Measurements from ENCODE around the gene CCDC78.
A peak's percentile ranks its signal among the peaks of the same experiment; 100 is the strongest.

The CCDC78 gene

DNA sequence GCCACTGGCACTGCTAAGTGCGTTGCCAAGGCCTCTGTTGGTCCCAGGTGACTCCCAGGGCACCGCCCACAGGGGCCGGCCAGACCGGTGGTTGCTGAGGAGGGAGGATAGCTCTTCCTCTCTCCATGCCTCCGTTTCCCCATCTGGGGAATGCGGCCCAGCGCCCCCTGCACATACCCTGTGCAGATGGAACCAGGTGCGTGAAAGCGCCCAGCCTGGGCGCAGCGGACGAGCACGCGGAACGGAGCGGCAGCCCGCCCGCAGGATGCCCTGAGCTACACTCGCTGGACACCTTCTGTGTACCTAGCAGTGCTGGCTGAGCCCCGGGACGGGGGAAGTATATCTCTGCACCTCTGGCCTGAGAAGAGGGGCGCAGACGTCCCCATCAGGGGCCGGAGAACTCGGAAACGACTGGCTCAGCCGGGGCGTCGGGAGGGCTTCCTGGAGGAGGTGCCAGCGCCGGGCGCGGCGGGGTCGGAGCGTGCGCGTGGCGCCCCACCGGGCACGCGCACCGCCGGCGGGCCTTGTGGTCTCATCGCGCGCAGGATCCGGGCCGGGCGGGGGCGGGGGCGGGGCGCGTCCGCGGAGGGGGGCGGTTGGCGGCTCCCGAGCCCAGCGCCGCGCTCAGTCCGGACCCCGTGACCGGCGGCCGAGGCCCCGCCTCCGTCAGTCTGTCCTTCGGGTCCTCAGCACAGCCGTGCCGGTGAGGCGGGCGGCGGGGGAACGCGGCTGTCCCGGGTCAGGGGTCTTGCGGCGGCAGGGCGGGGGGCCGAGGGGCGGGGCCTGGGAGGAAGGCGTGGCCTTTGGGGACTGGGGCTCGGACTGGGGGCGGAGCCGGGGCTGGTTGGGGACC is at the start of gene CCDC78, which contains the start of gene HAGHL:
CCDC78 (minus strand) TSS at position 6 of the 853 bp plus-strand sequence. CDS start 76 bp downstream, outside the sequence.
HAGHL (plus strand) TSS at position 669 of the 853 bp plus-strand sequence. CDS start 404 bp downstream, outside the sequence.
- peak; percentile 83 for DNase-seq

DNA sequence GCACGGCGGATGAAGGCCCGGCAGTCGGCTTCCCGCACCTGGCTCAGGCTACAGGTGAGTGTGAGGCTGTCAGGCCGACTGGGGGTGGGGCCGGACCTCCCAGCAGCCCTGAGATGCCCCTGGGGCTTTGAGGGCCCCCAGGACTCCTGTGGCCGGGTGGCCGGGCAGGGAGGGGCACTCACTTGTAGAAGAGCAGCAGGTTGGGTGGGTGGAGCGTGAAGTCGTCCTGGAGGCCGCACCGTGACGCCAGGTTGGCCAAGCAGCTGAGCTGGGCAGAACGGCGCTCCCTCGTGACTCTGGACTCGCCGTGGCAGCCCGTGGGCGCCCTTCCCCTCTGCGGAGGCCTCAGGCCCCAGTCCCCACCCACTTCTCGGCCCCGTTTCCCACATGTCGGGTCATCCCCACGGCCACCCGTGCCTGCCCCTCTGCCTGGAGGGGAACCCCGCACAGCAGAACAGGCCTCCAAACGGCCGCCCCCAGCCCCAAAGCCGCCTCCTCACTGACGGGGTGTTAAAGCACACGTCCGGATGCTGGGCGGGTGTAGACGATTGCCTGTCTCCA is 49.1 kb upstream of the CCDC78 start:
- no peak for DNase-seq

DNA sequence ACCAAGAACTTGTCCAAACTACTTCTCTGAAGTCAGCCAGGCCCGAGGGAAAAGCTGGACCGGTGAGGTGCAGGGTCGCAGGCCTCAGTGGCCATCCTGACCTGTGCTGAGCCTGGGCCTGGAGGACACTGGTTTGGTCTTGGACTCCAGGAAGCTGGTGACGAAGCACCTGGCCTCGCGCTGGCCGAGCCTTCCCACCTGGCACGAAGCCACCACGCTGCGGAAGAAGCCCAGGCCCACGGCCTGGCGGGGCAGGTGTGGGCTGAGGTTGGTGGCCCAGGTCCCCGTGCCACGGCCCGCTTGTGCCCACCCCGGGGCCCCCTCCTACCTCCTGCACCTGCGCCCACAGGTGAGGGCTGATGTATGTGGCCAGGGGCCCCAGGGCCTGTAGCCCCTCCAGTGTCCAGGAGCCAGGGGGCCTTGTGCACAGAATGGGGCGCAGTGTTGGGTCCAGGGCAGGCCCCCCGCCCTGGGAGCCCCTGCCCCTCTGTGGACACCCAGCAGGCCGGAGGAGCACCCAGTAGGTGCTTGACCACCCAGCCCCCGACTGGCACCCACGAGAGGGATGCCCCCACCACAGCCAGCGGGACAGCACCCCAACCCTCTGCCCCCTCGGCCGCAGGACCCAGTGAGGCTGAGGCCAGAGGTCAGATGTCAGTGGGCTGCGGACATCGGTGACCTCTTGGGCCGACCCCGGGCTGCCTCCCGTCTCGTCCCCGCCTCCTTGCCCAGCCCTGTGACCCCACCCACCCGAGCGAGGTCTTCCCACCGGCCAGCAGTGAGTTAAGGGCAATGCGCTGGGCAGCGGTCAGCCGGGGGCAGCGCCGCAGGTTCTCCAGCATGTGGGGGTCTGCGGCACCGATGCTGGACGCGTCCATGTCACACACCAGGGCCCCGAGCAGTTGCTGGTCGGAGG is 48.1 kb upstream of the CCDC78 start:
- DNase-seq, result no peak

DNA sequence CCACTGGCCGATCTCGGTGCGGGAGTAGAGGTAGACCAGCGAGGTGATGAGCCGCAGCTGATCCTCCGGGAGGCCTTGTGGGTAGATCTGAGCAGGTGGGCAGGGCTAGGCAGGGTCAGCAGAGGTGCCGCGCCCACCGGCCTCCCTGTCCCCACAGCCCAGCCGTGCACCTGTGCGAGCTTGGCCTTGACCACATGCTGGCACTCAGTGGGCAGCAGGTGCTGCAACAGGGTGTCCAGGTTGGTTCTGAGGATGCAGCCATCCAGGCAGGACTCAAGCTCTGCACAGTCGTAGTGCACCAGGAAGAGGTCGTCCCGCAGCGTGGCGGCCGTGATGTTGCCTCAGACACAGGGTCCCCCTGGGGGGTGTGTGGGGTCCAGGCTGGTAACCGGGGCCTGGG is 46.7 kb upstream of the CCDC78 start:
- DNase-seq, result no peak

DNA sequence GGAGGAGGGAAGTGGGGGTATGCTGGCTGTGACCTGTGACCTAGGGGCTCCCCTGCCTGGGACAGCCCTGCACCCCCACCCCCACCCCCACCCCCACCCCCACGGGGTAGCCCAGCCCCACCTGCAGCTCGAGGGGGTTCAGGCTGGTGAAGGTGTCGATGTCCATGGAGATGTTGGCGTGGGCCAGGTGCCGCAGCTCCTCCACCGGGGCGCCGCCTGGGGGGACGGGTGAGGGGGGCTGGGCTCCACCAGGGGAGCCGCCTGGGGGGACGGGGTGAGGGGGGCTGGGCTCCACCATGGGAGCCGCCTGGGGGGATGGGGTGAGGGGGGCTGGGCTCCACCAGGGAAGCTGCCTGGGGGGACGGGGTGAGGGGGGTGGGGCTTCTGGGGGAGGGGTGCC is 44.2 kb upstream of the CCDC78 start:
- DNase-seq, result no peak

DNA sequence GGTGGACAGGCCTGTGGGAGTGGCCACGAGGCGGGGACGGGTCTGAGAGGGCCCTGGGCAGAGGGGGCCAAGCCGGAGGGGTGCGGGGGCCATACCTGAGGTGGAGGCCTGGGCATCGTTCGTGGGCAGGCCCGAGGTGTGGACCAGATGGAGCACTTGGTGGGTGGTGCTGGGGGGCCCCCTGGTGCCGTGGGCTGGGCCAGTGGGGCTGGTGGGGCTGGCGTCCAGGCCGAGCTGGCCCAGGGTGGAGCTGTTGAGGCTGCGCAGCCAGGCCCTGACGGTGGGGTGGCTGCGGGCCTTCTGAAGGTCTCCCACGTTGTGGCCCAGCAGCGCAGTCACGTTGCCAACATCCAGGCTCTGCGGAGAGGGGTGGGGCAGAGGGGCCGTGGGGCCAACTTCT is 43.7 kb upstream of the CCDC78 start:
- DNase-seq, result no peak

DNA sequence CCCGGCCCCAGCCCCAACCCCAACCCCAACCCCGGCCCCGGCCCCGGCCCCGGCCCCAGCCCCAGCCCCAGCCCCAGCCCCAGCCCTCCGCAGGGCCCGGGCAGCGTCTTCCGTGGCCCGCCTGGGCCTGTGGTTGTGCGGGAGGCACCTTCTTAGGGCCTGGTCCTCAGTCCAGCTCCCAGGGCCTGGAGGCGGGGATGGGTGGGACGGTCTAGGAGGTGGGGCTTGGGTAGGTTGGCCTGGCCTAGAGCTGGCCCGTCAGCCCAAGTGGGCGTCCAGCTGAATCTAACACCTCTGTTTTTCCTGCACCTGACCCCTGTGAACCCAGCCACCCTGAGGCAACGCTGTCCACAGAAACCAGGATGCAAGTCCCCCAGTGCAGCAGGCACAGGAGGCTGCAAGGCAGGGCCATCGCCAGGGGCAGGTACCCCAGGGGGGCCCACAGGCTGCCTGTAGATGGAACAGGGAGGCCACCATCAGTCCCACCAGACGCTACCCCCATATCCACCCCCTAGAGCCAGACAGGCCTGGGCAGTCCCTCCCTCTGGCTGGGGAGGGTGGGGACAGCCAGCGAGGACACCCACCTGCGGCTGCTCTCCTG is 43.0 kb upstream of the CCDC78 start:
- DNase-seq, result no peak

DNA sequence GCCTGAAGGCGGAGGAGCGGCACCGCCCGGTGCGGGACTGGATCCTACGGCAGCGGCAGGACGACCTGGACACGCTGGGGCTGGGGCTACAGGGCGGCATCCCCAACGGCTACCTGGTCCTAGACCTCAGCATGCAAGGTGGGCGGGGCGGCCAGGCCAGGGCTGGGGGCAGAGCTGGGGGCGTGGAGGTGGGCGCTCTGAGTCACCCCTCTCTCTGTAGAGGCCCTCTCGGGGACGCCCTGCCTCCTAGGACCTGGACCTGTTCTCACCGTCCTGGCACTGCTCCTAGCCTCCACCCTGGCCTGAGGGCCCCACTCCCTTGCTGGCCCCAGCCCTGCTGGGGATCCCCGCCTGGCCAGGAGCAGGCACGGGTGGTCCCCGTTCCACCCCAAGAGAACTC is 42.2 kb upstream of the CCDC78 start:
- no peak for DNase-seq

DNA sequence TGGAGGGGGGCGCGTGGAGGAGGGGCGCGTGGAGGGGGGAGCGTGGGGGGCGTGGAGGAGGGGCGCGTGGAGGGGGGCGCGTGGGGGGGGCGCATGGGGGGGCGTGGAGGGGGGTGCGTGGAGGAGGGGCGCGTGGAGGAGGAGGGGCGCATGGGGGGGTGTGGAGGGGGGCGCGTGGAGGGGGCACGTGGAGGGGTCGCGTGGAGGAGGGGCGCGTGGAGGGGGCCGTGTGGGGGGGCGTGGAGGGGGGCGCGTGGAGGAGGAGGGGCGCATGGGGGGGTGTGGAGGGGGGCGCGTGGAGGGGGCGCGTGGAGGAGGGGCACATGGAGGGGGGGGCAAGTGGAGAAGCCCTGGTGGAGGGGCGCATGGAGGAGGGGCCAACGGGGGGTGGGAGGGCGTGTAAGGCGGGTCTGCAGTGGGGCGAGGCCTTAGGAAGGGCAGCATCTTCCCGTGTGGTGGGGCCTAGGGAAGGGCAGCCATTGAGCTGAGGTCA is 41.5 kb upstream of the CCDC78 start:
- no peak for DNase-seq

DNA sequence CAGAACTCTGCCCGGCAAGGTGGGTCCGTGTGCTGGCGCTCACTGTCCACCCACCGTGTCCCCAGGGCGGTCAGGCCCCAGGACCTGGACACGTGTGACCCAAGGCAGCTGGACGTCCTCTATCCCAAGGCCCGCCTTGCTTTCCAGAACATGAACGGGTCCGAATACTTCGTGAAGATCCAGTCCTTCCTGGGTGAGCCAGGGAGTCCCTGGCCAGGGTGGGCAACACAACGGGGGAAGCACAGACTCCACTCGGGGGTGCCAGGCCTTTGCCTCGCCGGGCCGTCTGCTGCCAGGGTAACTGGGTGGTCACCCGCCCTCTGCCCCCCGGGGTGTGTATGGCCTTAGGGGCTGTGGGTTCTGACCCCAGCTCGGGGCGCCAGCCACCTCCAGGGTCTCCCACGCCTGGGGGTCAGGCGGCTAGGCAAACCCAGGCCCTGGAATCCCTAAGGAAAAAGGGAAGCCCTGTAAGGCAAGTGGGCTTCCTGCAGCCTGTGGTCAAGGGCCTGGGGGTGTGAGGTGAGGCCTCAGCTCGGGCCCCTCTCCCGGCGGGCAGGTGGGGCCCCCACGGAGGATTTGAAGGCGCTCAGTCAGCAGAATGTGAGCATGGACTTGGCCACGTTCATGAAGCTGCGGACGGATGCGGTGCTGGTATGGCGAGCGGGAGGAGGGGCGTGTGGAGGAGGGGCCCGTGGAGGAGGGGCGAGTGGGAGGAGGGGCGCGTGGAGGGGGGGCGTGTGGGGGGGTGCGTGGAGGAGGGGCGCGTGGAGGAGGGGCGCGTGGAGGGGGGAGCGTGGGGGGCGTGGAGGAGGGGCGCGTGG is 40.8 kb upstream of the CCDC78 start:
- DNase-seq, result no peak

DNA sequence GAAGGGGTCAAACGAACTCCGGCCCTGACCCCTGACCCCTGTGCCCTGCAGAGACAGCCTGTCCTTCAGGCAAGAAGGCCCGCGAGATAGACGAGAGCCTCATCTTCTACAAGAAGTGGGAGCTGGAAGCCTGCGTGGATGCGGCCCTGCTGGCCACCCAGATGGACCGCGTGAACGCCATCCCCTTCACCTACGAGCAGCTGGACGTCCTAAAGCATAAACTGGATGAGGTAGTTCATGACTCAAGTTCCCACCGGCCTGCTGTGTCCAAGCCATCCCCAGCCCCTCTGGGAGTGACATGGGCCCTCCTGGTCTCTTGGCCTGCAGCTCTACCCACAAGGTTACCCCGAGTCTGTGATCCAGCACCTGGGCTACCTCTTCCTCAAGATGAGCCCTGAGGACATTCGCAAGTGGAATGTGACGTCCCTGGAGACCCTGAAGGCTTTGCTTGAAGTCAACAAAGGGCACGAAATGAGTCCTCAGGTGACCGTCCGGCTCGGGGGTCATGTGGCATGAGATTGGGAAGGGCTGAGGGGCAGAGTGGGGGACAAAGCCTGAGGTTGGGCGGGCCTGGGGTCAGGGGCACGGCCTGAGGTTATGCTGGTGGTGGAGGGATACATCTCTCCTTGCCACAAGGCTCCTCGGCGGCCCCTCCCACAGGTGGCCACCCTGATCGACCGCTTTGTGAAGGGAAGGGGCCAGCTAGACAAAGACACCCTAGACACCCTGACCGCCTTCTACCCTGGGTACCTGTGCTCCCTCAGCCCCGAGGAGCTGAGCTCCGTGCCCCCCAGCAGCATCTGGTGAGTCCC is 40.0 kb upstream of the CCDC78 start:
- DNase-seq, result no peak

DNA sequence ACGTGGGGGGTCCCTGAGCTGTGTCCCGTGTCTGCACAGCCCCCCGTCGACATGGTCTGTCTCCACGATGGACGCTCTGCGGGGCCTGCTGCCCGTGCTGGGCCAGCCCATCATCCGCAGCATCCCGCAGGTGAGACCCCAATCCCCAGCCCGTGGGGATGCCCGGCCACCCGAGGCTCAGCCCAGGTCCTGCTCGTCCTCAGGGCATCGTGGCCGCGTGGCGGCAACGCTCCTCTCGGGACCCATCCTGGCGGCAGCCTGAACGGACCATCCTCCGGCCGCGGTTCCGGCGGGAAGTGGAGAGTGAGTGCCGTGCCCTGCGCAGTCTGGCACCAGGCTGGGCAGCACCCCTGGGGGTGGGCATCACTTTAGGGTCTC is 39.2 kb upstream of the CCDC78 start:
- no peak for DNase-seq

DNA sequence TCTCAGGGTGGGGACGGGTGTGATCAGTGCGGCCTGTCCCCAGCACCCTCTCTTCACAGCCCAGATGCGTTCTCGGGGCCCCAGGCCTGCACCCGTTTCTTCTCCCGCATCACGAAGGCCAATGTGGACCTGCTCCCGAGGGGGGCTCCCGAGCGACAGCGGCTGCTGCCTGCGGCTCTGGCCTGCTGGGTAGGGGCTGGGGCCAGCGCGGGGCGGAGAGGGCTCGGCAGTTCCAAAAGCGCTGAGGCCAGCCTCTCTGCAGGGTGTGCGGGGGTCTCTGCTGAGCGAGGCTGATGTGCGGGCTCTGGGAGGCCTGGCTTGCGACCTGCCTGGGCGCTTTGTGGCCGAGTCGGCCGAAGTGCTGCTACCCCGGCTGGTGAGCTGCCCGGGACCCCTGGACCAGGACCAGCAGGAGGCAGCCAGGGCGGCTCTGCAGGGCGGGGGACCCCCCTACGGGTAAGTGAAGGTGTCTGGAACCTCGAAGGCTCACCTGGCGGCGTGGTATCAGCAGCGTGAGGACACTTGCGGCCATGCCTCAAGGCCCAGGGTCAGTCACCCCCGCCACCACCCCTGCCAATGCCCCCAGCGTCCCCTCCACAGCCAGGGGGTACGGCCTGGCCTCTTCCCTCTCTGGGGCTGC is 38.7 kb upstream of the CCDC78 start:
- no peak for DNase-seq

DNA sequence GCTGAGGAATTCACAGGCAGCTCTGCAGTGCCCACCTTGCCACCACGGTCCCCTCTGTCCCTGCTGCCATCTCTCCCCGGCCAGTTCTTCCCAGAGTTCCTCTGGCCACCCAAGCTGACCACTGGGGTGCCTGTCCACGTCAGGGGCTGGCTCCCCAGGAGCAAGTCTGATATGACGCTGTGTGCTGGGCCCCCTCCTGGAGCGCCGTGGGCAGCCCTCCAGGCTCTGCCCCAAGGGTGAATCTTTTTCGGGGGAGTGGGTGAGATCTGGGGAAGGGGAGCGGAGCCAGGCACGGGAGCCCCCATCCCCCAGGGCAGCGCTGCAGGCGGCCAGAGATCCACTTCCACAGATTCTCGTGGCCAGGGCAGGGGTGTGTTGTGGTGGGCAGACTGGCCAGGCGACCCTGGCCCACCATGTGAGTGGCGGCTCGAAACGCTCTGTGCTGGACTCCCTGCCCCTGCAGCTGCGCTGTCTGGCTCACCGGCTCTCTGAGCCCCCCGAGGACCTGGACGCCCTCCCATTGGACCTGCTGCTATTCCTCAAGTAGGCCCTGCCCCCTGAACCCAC is 38.0 kb upstream of the CCDC78 start:
- no peak for DNase-seq

DNA sequence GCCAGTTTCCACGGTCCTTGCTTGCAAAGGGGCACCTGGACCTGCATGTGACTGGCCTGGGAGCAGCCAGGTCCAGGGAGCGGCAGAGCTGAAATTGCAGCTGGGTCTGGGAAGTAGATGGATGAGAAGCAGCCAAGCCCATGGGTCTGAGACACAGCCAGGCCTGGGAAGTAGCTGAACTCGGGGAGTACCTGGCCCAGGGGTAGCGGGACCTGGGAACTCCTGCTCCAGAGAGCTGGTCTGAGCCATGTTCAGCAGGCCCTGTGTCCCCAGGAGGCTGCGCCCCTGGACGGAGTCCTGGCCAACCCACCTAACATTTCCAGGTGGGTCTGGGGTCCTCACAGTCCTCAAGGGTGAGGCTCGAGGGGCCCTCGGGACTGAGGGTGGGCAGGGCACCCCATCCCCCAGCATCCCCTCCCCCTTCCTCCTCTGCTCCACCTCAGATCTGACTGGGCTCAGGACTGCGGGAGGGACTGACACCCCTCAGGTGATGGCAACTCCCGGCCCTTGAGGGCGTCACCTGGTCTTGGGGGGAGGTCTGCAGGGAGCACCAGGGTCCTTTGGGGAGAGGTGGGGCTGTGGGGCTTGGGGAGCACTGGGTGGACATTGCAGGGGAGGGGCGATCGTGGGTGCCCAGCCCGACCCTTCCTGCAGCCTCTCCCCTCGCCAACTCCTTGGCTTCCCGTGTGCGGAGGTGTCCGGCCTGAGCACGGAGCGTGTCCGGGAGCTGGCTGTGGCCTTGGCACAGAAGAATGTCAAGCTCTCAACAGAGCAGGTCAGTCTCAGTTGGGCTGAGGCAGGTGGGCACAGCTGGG is 37.3 kb upstream of the CCDC78 start:
- DNase-seq, result no peak

DNA sequence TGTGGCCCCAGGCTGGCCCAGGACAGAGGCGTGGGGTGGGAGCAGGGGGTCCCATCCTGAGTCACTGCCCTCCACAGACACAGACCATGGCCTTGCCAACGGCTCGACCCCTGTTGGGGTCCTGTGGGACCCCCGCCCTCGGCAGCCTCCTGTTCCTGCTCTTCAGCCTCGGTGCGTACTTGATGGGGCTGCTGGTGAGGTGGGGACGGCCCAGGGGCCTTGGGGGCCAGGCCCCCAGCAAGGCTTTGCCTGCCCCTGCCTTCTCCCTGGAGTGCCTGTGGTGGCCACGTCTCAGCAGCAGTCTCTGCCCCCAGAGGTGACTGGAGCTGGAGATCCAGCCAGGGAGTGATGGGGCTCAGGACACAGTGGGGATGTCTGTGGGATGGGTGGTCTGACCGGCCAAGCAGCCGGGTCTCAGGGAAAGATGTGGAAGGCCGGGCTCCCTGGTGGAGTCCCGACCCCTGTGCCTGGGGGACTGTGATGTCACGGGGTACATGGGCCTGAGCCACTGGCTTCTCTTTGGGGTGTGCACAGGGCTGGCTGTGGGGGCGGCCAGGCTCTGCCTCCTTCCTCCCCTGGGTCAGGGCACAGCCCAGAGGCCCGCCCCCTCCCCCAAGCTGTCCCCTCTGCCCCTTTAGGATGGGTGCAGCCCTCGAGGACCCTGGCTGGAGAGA is 36.5 kb upstream of the CCDC78 start:
- DNase-seq, result no peak

DNA sequence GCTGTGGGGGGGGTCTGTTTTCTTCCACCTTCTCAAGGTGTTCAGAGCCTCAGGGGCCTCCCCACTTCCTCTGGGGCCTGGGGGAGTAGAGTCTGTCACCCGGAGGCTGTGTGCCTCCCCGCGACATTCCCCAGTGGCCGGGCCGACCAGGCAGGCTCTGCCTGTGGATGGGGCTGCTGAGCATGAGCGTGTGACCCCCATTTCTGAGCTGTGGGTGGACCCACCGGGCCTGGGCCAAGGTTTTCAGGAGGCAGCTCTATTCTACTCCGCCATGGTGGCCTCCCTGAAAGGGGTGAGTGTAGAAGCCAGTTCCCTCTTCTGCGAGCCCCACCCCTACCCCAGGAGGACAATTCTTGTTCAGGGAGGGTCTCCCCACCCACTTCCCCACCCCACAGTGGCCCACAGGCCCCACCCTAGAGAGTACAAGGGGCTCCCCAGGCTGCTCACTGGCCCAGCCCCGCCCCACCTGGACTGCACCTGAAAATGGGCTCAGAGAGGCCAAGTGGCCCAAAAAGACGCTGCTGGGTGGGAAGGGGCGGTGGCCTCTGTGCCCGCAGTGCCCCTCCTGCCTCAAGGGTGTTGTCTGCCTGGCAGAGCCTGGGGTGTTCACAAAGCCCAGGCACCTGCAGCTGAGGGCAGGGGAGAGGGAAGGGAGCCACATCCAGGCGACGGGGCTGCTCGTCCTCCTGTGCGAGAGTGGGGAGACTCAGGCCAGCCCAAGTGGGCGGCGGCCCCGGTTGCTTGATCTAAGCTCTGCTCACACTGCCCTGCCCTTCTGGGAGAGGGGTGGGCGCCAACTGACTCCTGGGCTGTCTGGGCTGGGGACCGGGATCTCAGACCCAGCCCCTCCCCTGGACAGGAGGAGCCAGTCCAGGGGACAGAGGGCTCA is 35.6 kb upstream of the CCDC78 start:
- no peak for DNase-seq
